DND-41 (cell line): ENCODE measurements around the gene LSP1.

Experiments used
- EZH2 ChIP-seq: IDR thresholded peaks from 3 replicates; pipeline ENCODE4 v1.6.1; 2012; ENCODE audit warnings: borderline replicate concordance, low read depth, mild to moderate bottlenecking, moderate library complexity, low read length, inconsistent platforms; ENCODE audit not compliant: severe bottlenecking
- TF ChIP-seq, protein P1 (sequence below): IDR thresholded peaks from 2 replicates; pipeline ENCODE4 v1.5.1; 2012; ENCODE audit warnings: borderline replicate concordance, low read length, moderate library complexity, mild to moderate bottlenecking; ENCODE audit not compliant: poor library complexity, severe bottlenecking; ENCODE audit errors: extremely low read depth

DNA sequence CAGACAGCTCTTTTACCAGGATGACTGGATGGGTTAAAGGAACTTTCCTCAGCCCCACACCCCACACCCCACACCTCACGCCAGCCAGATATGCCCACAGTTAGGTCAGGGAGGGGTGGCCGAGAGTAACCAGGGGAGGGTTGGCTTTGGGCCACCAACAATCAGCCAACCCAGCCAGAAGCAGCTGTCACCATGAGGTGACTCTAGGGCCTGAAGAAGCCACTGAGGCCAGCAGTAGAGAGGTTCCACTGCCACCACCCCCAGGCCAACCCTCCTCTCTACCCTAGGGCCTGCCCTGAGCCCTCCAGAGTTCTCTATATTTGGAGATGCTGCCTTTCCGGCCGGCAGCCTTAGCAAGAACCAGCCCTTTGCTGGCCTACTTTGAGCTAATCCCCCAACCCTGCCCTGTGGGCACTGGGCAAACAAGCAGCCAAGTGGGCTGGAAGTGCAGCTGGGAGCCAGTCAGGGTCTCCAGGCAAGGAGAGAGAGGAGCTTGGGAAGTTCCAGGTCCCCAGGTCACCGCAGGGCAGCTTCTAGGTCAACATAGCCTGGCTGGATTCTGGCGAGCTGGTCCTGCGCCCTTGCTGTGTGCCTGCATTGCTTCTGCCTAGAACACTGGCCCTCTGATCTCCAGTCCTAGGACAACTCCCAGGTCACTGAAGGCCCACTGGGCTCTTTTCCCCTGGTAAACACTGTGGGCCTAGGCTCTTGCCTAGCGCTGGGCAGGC, 30.1 kb upstream of the LSP1 start:
- no peak for TF ChIP-seq EZH2
- TF ChIP-seq, protein P1, sequence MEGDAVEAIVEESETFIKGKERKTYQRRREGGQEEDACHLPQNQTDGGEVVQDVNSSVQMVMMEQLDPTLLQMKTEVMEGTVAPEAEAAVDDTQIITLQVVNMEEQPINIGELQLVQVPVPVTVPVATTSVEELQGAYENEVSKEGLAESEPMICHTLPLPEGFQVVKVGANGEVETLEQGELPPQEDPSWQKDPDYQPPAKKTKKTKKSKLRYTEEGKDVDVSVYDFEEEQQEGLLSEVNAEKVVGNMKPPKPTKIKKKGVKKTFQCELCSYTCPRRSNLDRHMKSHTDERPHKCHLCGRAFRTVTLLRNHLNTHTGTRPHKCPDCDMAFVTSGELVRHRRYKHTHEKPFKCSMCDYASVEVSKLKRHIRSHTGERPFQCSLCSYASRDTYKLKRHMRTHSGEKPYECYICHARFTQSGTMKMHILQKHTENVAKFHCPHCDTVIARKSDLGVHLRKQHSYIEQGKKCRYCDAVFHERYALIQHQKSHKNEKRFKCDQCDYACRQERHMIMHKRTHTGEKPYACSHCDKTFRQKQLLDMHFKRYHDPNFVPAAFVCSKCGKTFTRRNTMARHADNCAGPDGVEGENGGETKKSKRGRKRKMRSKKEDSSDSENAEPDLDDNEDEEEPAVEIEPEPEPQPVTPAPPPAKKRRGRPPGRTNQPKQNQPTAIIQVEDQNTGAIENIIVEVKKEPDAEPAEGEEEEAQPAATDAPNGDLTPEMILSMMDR: no peak
